Right atrium auricular region (tissue), 2 donors: Measurements from ENCODE around the gene MICALL1. TPM values are rescaled to one million over a fixed set of nuclear protein-coding genes. Genes with fewer than 3 reads are reported as not detected.

ENCODE experiments used
- DNase-seq: peaks from one replicate; pipeline ENCODE4 v3.0.0-alpha.2; 2019; ENCODE audit warnings: low spot score
- H3K27ac ChIP-seq, 2 donors: fragments of 200-600 bp; sonication (generic); 1 replicate in 1 of 2; 2 replicates in 1 of 2; pipeline ENCODE4 v1.5.1; 2016 to 2019
- H3K27me3 ChIP-seq, 2 donors: fragments of 200-600 bp; sonication (generic); one replicate each; pipeline versions ENCODE4 v1.5.1 to v1.6.0; 2017 to 2019
- H3K36me3 ChIP-seq: fragments of 200-600 bp; sonication (generic); one replicate; pipeline ENCODE4 v1.5.1; 2016
- H3K4me1 ChIP-seq, 2 donors: fragments of 200-600 bp; sonication (generic); one replicate each; pipeline versions ENCODE4 v1.5.1 to v1.6.0; 2017 to 2019
- H3K4me3 ChIP-seq, 2 donors: fragments of 200-600 bp; sonication (generic); 1 replicate in 1 of 2; 2 replicates in 1 of 2; pipeline ENCODE4 v1.5.1; 2017 to 2019; ENCODE audit warnings: mild to moderate bottlenecking in 1 of 2, moderate library complexity in 1 of 2
- H3K9me3 ChIP-seq, 2 donors: fragments of 200-600 bp; sonication (generic); one replicate each; pipeline ENCODE4 v1.5.1; 2019
- total RNA-seq, 2 donors: library from RNA; depleted of rRNA; stranded (reverse); fragments of >200 nt; gene quantifications; one replicate each; pipeline ENCODE4 v1.1.0, GENCODE V29; 2016
- TF ChIP-seq, protein P1 (sequence below), 2 donors: fragments of 200-600 bp; sonication (generic); IDR thresholded peaks; one replicate each; pipeline ENCODE4 v1.5.1; 2019; ENCODE audit warnings: antibody characterized with exemption in 2 of 2

The MICALL1 gene
- total RNA-seq, 2 donors from 2014 or later, result 16.9 TPM

DNA sequence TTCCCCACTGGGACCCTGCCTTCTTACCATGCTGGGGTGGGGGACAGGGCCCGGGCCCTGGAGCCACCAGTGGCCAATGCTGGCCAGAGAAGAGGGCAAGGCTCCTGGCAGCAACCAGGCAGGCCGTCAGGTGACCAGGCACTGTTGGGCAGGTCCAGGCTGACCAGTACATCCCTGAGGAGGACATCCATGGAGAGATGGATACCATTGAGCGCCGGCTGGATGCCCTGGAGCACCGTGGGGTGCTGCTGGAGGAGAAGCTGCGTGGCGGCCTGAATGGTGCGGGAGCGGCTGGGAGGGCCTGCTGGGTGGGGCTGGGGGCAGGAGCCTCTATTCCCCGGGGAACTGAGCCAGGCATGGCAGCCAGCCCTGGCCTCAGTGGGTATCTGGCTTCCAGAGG, 26.3 kb downstream of the MICALL1 start:
- no peak for DNase-seq
- H3K27ac ChIP-seq, result no peak overlapping the region
- H3K27me3 ChIP-seq, result no peaks in the 10 kb centered on the region
- H3K4me1 ChIP-seq, result peaks cover 0 to 29% of the 10 kb centered on the region in 2 donors
- no peak overlapping the region for H3K4me3 ChIP-seq
- H3K36me3 ChIP-seq, result peaks cover 36% of the 10 kb centered on the region
- TF ChIP-seq, protein P1, sequence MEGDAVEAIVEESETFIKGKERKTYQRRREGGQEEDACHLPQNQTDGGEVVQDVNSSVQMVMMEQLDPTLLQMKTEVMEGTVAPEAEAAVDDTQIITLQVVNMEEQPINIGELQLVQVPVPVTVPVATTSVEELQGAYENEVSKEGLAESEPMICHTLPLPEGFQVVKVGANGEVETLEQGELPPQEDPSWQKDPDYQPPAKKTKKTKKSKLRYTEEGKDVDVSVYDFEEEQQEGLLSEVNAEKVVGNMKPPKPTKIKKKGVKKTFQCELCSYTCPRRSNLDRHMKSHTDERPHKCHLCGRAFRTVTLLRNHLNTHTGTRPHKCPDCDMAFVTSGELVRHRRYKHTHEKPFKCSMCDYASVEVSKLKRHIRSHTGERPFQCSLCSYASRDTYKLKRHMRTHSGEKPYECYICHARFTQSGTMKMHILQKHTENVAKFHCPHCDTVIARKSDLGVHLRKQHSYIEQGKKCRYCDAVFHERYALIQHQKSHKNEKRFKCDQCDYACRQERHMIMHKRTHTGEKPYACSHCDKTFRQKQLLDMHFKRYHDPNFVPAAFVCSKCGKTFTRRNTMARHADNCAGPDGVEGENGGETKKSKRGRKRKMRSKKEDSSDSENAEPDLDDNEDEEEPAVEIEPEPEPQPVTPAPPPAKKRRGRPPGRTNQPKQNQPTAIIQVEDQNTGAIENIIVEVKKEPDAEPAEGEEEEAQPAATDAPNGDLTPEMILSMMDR (IDR thresholded peaks at IDR 0.05), result no peak
- H3K9me3 ChIP-seq, result no peaks in the 10 kb centered on the region

DNA sequence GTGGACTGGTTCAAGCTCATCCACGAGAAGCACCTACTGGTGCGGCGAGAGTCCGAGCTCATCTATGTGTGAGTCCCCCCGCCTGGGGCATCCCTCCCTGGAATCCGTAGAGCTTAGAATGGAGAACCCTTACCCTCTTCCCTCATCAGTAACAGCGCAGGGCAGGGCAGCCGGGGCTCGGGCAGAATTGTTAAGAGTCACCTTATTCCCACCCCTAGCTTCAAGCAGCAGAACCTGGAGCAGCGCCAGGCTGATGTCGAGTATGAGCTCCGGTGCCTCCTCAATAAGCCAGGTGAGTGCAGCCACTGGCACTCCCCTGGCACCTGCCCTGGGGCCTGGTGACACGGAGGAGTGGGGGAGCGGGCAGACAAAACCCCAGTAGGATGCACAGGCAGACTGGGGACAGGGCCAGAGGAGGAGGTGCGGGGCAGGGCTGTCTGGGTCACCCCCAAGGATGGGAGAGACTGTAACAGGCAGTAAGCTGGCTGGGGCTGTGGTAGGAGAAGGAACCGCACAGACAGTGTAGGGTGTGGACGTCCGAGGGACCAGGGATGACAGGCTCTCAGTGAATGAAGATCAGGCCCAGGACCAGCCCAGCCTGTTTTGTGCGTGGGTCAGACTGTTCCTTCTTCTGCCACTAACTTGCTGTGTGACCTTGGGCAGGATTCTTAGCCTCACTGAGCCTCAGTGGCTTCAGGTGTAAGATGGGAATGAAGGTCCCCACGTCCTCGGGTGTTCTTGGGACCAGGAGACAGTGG, 26.9 kb downstream of the MICALL1 start:
- H3K36me3 ChIP-seq, result peaks cover 36% of the 10 kb centered on the region
- H3K4me1 ChIP-seq, result peaks cover 0 to 29% of the 10 kb centered on the region in 2 donors
- no peaks in the 10 kb centered on the region for H3K9me3 ChIP-seq
- TF ChIP-seq, protein P1 (IDR thresholded peaks at IDR 0.05), result no peak
- H3K27me3 ChIP-seq, result no peaks in the 10 kb centered on the region
- DNase-seq, result no peak
- no peak overlapping the region for H3K4me3 ChIP-seq
- peak overlapping the region; percentile 36 to 58 for H3K27ac ChIP-seq

DNA sequence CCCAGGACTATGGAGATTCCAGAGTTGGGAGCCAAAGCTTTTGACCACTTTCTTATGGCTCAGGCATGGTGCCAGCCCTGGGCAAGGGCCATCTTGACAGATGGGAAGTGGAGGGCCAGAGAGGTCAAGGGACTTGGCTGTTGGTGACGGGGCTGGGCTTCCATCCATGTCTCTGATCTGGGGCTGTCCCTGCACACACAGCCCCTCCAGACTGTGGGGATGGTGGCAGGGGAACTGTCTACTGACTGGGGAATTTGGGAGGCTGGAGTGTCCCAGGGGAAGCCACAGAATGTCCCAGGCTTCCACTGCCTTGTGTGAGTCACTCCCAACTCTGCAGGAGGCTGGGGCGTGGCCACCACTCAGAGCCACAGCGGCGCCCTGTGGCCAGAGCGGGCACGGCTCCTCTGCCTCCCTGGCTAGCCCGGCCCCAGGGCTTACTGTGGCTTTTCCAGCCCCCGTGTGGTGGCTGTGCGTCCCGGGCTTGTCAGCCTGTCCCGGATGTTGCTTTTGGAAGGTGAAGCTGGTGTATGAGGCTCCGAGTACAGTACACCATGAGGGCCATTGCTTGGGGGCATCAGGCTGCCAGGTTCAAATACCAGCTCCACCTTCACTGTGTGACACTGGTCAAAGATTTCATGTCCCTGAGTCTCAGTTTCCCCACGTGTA, 27.7 kb downstream of the MICALL1 start:
- H3K4me1 ChIP-seq, result peaks cover 0 to 29% of the 10 kb centered on the region in 2 donors
- H3K27me3 ChIP-seq, result no peaks in the 10 kb centered on the region
- H3K36me3 ChIP-seq, result peaks cover 28% of the 10 kb centered on the region
- peak; percentile 91 for DNase-seq
- TF ChIP-seq, protein P1 (IDR thresholded peaks at IDR 0.05), result peak; percentile 90 to 96
- no peaks in the 10 kb centered on the region for H3K9me3 ChIP-seq
- peak overlapping the region; percentile 36 to 58 for H3K27ac ChIP-seq
- H3K4me3 ChIP-seq, result no peak overlapping the region

DNA sequence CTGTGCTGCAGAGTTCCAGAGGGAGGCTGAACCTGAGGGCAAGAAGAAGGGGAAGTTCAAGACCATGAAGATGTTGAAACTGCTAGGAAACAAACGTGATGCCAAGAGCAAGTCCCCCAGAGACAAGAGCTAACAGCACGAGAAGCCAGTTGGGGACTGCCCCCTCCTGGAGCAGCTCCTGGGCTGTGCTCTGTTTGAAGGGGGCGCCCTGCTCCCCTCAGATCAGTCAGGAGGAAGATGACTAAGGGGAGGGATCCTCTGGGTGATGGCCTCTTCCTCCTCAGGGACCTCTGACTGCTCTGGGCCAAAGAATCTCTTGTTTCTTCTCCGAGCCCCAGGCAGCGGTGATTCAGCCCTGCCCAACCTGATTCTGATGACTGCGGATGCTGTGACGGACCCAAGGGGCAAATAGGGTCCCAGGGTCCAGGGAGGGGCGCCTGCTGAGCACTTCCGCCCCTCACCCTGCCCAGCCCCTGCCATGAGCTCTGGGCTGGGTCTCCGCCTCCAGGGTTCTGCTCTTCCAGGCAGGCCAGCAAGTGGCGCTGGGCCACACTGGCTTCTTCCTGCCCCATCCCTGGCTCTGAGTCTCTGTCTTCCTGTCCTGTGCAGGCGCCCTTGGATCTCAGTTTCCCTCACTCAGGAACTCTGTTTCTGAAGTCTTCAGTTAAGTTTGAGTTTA, 34.7 kb downstream of the MICALL1 start:
- peaks cover 27% of the 10 kb centered on the region for H3K36me3 ChIP-seq
- no peaks in the 10 kb centered on the region for H3K9me3 ChIP-seq
- H3K27ac ChIP-seq, result no peak overlapping the region
- no peak for DNase-seq
- H3K4me3 ChIP-seq, result no peak overlapping the region
- TF ChIP-seq, protein P1 (IDR thresholded peaks at IDR 0.05), result no peak
- H3K27me3 ChIP-seq, result no peaks in the 10 kb centered on the region
- no peaks in the 10 kb centered on the region for H3K4me1 ChIP-seq

DNA sequence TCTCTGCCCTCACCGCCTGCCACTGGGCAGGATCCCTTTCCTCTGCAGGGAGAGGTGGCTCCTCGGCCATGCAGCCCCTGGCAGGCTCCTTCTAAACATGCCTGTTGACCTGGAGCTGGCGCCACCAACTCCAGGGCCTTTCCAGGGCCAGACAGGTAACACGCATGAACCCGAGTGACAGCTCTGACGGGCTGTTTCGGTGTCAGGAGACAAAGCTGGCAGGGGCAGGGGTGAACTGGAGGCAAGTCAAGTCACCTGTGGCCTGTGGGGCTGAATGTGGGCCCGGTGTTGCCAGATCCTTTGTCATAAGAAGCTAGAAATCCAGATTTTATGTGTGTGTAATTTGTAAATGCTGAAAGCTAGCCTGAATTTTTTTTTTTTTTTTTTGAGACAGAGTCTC, 36.0 kb downstream of the MICALL1 start:
- no peak overlapping the region for H3K4me3 ChIP-seq
- no peak for DNase-seq
- H3K9me3 ChIP-seq, result no peaks in the 10 kb centered on the region
- H3K36me3 ChIP-seq, result peaks cover 27% of the 10 kb centered on the region
- no peaks in the 10 kb centered on the region for H3K27me3 ChIP-seq
- H3K27ac ChIP-seq, result no peak overlapping the region
- H3K4me1 ChIP-seq, result no peaks in the 10 kb centered on the region
- TF ChIP-seq, protein P1 (IDR thresholded peaks at IDR 0.05), result no peak
